ENCODE measurements around the gene GLT6D1.
"Not testable (repeated sequence)": the region's sequence is repeated elsewhere in the genome, so short reads cannot be mapped to it uniquely, and the experiment has no call there.

GLT6D1 gene

GRCh38 chr9:135639196-135639595 is at the start of gene GLT6D1:
TSS of gene GLT6D1 (minus strand) at chr9:135639540. CDS start at chr9:135639187, 353 bp downstream.
- in situ Hi-C loops (cut with MboI; ENCODE audit: low sequenced_read_pairs): no loop called here

GRCh38 chr9:135689011-135689410 is 49.7 kb upstream of the GLT6D1 start:
- in situ Hi-C loops (cut with MboI; ENCODE audit: low sequenced_read_pairs): no loop called here

- in situ Hi-C loops (cut with MboI; ENCODE audit: low sequenced_read_pairs): no loop called here
These were observed 47.9 kb upstream of the GLT6D1 start for GRCh38 chr9:135687216-135687615.

GRCh38 chr9:135684691-135685090 is 45.4 kb upstream of the GLT6D1 start:
- in situ Hi-C loops (cut with MboI; ENCODE audit: low sequenced_read_pairs): no loop called here

DNA sequence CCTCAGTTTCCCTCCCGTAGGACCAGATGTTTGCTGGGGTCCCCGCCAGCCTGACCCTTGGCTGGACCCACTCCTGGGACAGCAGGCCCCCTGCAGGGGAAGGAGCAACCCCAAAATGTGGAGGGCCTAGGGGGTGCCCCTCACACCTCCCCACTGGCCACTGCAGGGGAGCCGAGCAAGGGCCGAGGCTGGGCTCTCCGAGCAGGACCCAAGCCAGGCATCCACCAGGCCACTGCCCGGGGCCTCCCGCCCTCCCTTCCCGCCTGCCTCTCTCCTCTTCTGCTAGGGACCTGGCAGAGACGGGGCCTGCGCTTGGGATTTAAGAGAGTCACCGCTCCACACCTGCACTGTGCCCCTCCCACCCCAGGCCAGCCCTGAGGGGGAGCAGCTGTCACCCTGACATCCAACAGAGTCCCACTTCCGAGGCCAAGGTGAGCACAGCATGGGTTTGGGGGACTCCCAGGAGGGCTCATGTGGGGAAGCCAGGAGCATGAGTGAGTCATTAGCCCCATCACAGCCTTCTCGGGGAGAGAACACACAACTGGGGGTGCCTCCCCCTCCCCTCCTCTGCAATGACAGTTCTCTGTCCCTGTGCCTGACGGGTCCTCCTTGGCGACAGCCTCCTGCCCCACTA is 44.2 kb upstream of the GLT6D1 start:
- in situ Hi-C loops (cut with MboI; ENCODE audit: low sequenced_read_pairs): no loop called here

DNA sequence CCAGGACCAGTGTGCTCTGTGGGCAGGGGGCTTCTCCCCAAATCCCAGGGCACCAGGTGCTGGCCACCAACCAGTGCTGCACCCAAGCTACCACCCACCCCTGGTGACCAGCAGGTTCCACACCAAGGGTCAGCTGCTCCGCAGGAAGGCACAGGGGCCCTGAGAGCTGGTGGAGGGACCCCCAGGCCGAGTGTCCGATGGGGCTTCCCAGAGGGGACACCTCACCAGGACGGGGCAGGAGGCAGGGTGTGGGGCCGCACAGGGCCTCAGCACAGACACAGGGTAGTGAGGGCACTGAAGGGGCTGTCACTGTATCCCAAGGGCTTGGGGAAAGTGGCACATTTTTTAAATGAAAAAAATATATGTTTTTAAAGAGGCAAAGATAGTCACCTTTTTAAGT is 41.8 kb upstream of the GLT6D1 start:
- in situ Hi-C loops (cut with MboI; ENCODE audit: low sequenced_read_pairs): no loop called here

DNA sequence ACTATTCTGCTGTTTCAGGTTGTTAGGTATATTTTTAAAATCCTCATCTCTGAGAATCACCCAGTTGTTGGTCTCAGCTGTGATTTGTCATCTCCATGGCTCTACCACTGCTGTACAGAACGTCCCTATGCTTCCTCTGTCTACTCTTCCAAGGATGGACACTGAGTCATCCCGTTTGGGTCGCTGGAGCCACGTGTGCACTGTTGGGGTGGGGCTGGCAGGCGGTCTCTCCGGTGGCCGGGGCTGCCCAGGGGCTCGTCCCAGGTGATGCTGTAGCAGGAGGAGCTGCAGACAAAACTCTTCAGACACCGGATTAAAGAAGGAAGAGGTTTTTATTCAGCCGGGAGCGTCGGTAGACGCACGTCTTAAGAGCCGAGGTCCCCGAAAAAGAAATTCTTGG is 40.7 kb upstream of the GLT6D1 start:
- in situ Hi-C loops (cut with MboI; ENCODE audit: low sequenced_read_pairs): no loop called here

DNA sequence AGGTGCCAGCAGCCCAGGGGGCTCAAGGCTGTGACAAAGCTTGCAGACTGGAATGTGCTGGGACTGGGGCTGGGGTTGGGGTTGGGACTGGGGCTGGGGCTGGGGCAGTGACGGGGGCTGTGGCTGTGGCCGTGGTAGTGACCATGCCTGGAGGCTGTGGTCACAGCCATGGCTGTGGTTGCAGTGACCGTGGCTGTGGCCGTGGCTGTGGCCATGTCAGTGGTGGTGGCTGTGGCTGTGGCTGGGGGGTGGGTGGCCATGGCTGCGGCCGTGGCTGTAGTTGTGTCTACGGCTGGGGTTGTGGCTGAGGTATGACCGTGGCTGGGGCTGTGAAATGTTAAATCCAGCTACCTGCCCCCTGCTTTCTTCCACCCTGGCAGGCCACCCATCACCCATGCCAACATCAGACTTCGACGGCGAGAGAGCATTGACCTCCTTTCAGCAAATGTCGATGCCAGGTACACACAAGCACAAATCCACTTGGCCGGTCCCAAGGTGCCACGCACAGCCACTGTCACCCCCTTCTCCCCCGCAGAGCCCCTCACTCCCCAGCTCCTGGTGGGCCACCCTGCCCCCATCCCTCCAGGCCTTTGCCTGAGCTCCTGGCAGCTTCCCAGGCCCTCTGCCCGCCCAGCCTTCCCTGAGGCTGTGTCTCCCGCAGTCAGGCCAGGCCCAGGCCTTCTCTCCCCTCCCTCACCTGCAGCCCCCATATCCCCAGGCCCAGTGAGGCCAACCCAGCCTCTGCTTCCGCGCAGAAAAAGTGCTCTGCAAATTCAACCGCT is 39.1 kb upstream of the GLT6D1 start:
- in situ Hi-C loops (cut with MboI; ENCODE audit: low sequenced_read_pairs): no loop called here

GRCh38 chr9:135677641-135678168 is 38.4 kb upstream of the GLT6D1 start:
- in situ Hi-C loops (cut with MboI; ENCODE audit: low sequenced_read_pairs): no loop called here

- in situ Hi-C loops (cut with MboI; ENCODE audit: low sequenced_read_pairs): no loop called here
These were observed 37.6 kb upstream of the GLT6D1 start for GRCh38 chr9:135676891-135677290.

- in situ Hi-C loops (cut with MboI; ENCODE audit: low sequenced_read_pairs): no loop called here
These were observed 35.6 kb upstream of the GLT6D1 start for GRCh38 chr9:135674977-135675376.

DNA sequence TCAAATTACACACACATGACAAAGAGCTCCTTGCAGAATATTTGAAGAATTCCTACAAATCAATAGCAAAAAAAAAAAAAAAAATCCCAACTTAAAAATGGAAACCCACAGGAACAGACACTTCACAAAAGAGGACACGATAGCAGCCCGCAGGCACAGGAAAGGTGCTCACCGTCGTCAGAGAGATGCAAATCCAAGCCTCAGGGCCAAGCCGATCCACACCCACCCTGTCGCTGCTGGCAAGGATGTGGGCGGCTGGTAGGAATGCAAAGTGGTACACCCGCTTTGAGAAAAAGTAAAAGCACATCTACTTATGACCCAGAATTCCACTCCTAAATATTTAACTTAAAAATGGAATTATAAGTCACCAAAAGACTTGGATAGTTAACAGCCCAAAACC is 34.6 kb upstream of the GLT6D1 start:
- in situ Hi-C loops (cut with MboI; ENCODE audit: low sequenced_read_pairs): no loop called here

DNA sequence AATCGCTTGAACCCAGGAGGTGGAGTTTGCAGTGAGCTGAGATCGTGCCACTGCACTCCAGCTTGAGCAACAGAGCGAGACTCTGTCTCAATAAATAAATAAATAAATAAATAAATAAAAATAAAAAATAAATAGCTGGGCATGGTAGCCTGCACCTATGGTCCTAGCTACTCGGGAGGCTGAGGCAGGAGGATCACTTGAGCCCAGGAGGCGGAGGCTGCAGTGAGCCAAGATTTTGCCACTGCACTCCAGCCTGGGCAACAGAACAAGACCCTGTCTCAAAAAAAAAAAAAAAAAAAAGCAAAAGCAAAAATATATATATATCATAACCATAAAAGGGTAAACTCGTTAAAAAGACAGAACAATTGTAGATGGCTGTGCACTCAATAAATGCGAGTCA is 33.4 kb upstream of the GLT6D1 start:
- in situ Hi-C loops (cut with MboI; ENCODE audit: low sequenced_read_pairs): not testable (repeated sequence)

GRCh38 chr9:135671591-135672041 is 32.3 kb upstream of the GLT6D1 start:
- in situ Hi-C loops (cut with MboI; ENCODE audit: low sequenced_read_pairs): no loop called here

- in situ Hi-C loops (cut with MboI; ENCODE audit: low sequenced_read_pairs): no loop called here
These were observed 31.6 kb upstream of the GLT6D1 start for GRCh38 chr9:135670721-135671590.

DNA sequence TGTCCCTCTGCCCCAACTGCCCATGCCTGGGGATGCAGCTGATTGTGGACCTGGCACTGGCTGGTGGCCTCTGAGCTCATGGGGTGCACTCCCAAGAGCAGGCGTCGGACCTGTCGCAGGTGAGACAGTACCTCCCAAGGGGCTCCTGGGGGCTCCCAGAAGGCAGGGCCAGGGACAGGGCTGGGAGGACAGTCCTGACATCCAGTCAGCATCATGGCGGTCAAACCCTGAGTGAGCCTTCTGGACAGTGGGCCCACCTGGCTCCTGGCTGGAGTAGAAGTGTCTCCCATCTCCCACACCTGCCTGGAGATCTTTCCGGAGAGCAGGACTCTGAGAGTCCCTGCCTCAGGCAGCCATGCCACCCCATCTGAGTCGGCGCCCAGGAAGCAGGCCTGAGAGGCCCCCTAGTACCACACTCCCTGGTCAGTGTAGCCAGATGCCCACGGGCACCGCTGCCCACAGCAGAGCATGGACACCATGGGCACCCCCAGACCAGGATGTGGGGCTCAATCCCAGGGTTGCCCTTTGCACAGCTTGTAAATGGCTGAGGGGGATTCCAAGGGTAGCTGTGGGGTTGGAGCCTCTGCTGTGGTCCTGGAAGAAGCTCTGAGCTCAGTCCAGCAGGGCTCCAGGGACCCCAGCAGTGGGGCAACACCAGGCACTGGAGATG is 30.4 kb upstream of the GLT6D1 start:
- in situ Hi-C loops (cut with MboI; ENCODE audit: low sequenced_read_pairs): no loop called here

DNA sequence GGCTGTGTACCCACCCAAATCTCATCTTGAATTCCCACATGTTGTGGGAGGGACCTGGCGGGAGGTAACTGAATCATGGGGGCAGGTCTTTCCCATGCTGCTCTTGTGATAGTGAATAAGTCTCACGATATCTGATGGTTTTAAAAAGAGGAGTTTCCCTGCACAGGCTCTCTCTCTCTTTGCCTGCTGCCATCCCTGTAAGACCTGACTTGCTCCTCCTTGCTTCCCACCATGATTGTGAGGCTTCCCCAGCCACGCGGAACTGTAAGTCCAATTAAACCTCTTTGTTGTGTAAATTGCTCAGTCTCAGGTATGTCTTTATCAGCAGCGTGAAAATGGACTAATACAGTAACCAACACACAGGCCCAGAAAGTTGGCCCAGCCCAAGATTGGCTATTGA is 29.7 kb upstream of the GLT6D1 start:
- in situ Hi-C loops (cut with MboI; ENCODE audit: low sequenced_read_pairs): not testable (repeated sequence)

- in situ Hi-C loops (cut with MboI; ENCODE audit: low sequenced_read_pairs): no loop called here
These were observed 28.2 kb upstream of the GLT6D1 start for GRCh38 chr9:135667463-135668001.

- in situ Hi-C loops (cut with MboI; ENCODE audit: low sequenced_read_pairs): no loop called here
These were observed 27.5 kb upstream of the GLT6D1 start for GRCh38 chr9:135666534-135667462.

Measured in HL-60/S4 treated with phorbol 12-myristate 13-acetate at 8.2 ng/mL for 4 days and 3 days (cell line).